K562 treated with DMSO at 1 percent for 24 hours (cell line): Measurements from ENCODE around the gene CELSR1. TPM values are rescaled to one million over a fixed set of nuclear protein-coding genes. Genes with fewer than 3 reads are reported as not detected.

ENCODE experiments used
- total RNA-seq: library from RNA; unstranded; fragments of 300-600 nt; gene quantifications from 2 replicates; pipeline ENCODE4 v1.2.3, GENCODE V29; 2022; ENCODE audit warnings: low read depth; ENCODE audit not compliant: insufficient read depth

The CELSR1 gene, protein sequence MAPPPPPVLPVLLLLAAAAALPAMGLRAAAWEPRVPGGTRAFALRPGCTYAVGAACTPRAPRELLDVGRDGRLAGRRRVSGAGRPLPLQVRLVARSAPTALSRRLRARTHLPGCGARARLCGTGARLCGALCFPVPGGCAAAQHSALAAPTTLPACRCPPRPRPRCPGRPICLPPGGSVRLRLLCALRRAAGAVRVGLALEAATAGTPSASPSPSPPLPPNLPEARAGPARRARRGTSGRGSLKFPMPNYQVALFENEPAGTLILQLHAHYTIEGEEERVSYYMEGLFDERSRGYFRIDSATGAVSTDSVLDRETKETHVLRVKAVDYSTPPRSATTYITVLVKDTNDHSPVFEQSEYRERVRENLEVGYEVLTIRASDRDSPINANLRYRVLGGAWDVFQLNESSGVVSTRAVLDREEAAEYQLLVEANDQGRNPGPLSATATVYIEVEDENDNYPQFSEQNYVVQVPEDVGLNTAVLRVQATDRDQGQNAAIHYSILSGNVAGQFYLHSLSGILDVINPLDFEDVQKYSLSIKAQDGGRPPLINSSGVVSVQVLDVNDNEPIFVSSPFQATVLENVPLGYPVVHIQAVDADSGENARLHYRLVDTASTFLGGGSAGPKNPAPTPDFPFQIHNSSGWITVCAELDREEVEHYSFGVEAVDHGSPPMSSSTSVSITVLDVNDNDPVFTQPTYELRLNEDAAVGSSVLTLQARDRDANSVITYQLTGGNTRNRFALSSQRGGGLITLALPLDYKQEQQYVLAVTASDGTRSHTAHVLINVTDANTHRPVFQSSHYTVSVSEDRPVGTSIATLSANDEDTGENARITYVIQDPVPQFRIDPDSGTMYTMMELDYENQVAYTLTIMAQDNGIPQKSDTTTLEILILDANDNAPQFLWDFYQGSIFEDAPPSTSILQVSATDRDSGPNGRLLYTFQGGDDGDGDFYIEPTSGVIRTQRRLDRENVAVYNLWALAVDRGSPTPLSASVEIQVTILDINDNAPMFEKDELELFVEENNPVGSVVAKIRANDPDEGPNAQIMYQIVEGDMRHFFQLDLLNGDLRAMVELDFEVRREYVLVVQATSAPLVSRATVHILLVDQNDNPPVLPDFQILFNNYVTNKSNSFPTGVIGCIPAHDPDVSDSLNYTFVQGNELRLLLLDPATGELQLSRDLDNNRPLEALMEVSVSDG (N-terminal part only)
- total RNA-seq: 0.02 and 0.05 TPM in 2 replicates

GRCh38 chr22:46537225-46537945 is at the start of gene CELSR1:
TSS of gene CELSR1 (minus strand) at chr22:46537620. CDS start at chr22:46537170, 450 bp downstream.

DNA sequence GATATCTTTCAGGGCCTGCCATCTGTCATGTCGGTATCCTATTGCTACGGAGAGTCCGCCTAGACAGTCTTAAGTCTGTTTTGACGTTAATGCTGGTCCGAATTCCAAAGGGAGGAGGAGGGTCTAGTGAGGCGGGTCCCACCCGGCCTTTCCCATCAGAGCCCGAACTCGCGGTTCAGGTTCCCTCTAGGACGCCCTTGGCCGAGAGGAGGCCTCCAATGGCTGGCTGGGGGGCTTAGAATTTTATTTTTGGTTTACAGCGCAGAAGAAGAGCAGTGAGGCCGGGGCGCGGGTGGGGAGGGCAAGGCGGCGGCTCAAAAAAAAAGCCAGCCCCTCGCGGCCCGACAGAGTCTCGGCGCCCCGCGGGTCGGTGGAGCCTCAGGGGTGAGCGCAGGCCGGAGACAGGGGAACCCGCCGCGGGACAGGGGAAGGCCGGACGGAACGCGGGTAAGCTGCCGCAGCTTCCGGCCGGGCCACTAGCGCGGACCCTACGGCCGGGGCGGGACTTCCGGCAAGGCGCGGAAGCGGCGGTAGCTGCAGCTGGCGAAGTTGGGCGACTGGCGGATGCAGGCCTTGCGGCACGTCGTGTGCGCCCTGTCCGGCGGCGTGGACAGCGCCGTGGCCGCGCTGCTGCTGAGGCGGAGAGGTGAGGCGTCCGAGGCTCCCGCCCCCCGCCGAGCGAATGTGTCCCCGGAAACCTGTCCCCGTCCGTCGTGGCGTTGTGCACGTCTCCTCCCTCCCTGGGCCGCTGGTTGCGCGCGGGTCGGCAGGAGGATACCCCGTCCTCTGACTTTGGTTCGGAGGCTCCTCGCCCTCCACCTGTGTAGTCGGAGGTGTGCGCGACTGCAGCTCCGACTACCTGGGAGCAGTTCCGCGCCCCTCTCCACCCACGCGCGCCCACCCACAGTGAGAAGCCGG is 202.0 kb downstream of the CELSR1 start, which contains the start of gene TRMU:
Gene TRMU (plus strand): TSS at position 514 of the 918 bp plus-strand sequence. CDS start 51 bp downstream, at position 565.

Other genes starting within 250 kb of the CELSR1 start
- 37.0 and 39.2 TPM in 2 replicates for gene GTSE1, start 240.8 kb downstream of the CELSR1 start, total RNA-seq
- gene TRMU, start 201.9 kb downstream of the CELSR1 start, total RNA-seq: 27.8 and 35.0 TPM in 2 replicates
- gene GRAMD4, start 82.8 kb upstream of the CELSR1 start, total RNA-seq: 14.8 and 27.2 TPM in 2 replicates
- 16.6 and 17.7 TPM in 2 replicates for gene CERK, start 200.6 kb upstream of the CELSR1 start, total RNA-seq
- gene TBC1D22A, start 225.0 kb upstream of the CELSR1 start, total RNA-seq: 10.2 and 11.3 TPM in 2 replicates